ENCODE results near the gene NEUROG3.

- TF ChIP-seq ETS1 (CRISPR knock-in tag; IDR thresholded peaks at IDR 0.05), result no peak
- no peak for TF ChIP-seq HNF4G (IDR thresholded peaks at IDR 0.05; ENCODE audit: borderline replicate concordance, low read depth, low read length)
- no peak for TF ChIP-seq HNF4G (CRISPR knock-in tag; IDR thresholded peaks at IDR 0.05; ENCODE audit: borderline replicate concordance, low read depth)
- no peak for TF ChIP-seq POGZ (CRISPR knock-in tag; IDR thresholded peaks at IDR 0.05)
Observed at GRCh38 chr10:69614130-69614529, 40.9 kb upstream of the NEUROG3 start.
